SJCRH30 (cell line): ENCODE measurements around the gene TPSG1. TPM values are rescaled to one million over a fixed set of nuclear protein-coding genes. Genes with fewer than 3 reads are reported as not detected.

ENCODE experiments used
- DNase-seq, 2 experiments: peaks; one replicate each; pipeline ENCODE4 v3.0.0-alpha.2; 2015 to 2020
- H3K27ac ChIP-seq: fragments of 250-450 bp; sonication (Bioruptor Pico); 2 replicates; pipeline ENCODE4 v1.5.1; 2020; ENCODE audit warnings: mild to moderate bottlenecking, moderate library complexity
- H3K27me3 ChIP-seq: fragments of 250-450 bp; sonication (Bioruptor Pico); 2 replicates; pipeline ENCODE4 v1.5.1; 2020; ENCODE audit warnings: mild to moderate bottlenecking, moderate library complexity
- H3K36me3 ChIP-seq: fragments of 250-450 bp; sonication (Bioruptor Pico); 2 replicates; pipeline ENCODE4 v1.5.1; 2020; ENCODE audit warnings: mild to moderate bottlenecking, moderate library complexity
- H3K4me1 ChIP-seq: fragments of 250-450 bp; sonication (Bioruptor Pico); 2 replicates; pipeline ENCODE4 v1.5.1; 2020; ENCODE audit warnings: mild to moderate bottlenecking, moderate library complexity
- H3K4me3 ChIP-seq: fragments of 250-450 bp; sonication (Bioruptor Pico); 2 replicates; pipeline ENCODE4 v1.5.1; 2020; ENCODE audit warnings: mild to moderate bottlenecking, moderate library complexity
- H3K9me3 ChIP-seq: fragments of 250-450 bp; sonication (Bioruptor Pico); replicated peaks from 2 replicates; pipeline ENCODE4 v1.5.1; 2020; ENCODE audit warnings: mild to moderate bottlenecking, moderate library complexity
- total RNA-seq: library from RNA; depleted of rRNA; stranded (reverse); fragments of >200 nt; shearing (Covaris generic); gene quantifications from 2 replicates; pipeline ENCODE4 v1.2.3, GENCODE V29; 2014

TPSG1 gene
- total RNA-seq, 1 experiment from 2014 or later: not detected

DNA sequence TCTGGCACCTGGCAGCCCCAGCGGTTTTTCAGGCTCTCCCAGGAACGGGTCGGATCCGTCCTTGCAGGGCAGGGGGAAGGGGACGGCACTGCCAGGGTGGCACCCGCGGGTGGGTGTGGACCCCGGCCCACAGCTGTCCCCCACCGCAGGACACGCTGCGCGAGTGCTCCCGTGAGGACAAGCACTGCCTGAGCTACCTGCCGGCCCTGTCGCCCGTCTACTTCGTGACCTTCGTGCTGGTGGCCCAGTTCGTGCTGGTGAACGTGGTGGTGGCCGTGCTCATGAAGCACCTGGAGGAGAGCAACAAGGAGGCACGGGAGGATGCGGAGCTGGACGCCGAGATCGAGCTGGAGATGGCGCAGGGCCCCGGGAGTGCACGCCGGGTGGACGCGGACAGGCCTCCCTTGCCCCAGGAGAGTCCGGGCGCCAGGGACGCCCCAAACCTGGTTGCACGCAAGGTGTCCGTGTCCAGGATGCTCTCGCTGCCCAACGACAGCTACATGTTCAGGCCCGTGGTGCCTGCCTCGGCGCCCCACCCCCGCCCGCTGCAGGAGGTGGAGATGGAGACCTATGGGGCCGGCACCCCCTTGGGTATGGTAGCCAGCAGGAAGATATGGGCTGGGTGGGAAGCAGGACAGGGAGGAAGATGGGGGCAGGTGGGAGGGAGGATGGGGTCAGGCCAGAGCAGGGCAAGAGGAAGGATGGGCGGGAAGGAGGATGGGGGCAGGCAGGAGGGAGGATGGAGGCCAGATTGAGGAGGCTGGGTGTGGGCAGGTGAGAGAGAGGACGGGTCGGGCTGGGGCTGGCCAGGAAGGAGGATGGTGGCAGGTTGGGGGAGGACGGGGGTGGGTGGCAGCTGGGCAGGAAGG is 6.8 kb downstream of the TPSG1 start:
- H3K27ac ChIP-seq: no peak overlapping the region
- H3K27me3 ChIP-seq: peaks cover 14% of the 10 kb centered on the region
- H3K4me3 ChIP-seq: no peak overlapping the region
- no peaks in the 10 kb centered on the region for H3K36me3 ChIP-seq
- no peaks in the 10 kb centered on the region for H3K9me3 ChIP-seq
- no peak for DNase-seq
- H3K4me1 ChIP-seq: no peaks in the 10 kb centered on the region

- H3K4me1 ChIP-seq: no peaks in the 10 kb centered on the region
- H3K9me3 ChIP-seq: no peaks in the 10 kb centered on the region
- peaks cover 14% of the 10 kb centered on the region for H3K27me3 ChIP-seq
- DNase-seq: no peak
- H3K27ac ChIP-seq: no peak overlapping the region
- no peak overlapping the region for H3K4me3 ChIP-seq
- H3K36me3 ChIP-seq: no peaks in the 10 kb centered on the region
Measured at GRCh38 chr16:1217526-1217925, 7.5 kb downstream of the TPSG1 start.

GRCh38 chr16:1216681-1217400 is 8.2 kb downstream of the TPSG1 start:
- DNase-seq: no peak
- H3K4me1 ChIP-seq: no peaks in the 10 kb centered on the region
- no peaks in the 10 kb centered on the region for H3K36me3 ChIP-seq
- no peak overlapping the region for H3K27ac ChIP-seq
- H3K27me3 ChIP-seq: peaks cover 9% of the 10 kb centered on the region; the same call in 1 of the 2 replicates
- H3K9me3 ChIP-seq: no peaks in the 10 kb centered on the region
- no peak overlapping the region for H3K4me3 ChIP-seq

DNA sequence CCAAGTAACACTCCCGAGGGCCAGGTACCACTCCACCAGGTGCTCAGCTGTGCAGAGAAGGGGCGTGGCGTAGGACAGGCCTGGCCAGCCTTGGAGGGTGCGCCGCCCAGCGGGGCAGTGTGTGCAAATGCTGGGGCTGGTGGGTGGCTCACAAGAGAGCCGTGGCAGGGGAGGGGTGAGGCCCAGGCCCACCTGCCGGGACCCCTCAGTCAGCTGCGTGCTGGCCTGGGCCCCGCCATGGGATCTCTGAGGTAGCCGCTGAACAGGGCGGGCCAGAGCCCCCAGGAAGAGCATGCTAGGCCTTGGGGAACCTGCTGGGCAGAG is 8.8 kb downstream of the TPSG1 start:
- DNase-seq: no peak
- Histone ChIP-seq H3K9me3 (no peaks in the 10 kb centered on the region), H3K27ac (no peak overlapping the region), H3K27me3 (peaks cover 9% of the 10 kb centered on the region; the same call in 1 of the 2 replicates), H3K36me3 (no peaks in the 10 kb centered on the region), H3K4me3 (no peak overlapping the region), H3K4me1 (no peaks in the 10 kb centered on the region)

DNA sequence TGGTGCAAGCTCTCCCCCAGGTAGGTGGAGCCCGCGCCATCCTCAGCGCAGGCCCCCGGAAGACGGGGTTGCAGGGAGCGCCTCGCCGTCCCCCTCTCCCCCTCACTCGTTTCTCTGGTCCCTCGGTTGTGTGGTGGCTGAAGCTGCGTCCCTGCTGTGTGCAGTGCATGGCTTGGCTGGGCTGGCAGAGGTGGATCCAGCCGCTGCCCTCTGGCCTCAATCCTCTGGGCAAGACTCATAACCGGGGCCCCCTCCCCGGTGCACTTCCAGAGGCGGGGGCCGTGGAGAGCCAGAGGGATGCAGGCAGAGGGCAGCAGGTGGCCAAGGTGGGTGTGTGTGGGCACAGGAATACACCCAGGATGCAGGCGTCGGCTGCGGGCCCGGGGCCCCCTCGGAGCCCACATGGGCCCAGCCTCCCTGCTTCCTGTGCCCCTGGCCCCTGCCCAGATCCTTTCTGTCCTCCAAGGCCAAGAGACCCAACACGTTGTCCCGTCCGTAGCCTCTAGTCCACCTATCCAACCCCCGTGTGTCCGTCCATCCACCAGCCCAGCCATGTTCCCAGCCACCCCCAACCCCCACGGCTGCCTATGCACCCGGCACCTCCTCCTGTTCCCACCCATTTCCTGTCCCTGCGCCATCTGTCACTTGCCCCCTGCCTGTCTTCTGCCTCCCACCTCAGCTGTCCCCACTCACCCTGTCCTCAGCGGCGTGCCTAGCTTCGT is 9.3 kb downstream of the TPSG1 start:
- H3K9me3 ChIP-seq: no peaks in the 10 kb centered on the region
- no peak overlapping the region for H3K4me3 ChIP-seq
- no peak overlapping the region for H3K27ac ChIP-seq
- H3K4me1 ChIP-seq: no peaks in the 10 kb centered on the region
- H3K27me3 ChIP-seq: peaks cover 9% of the 10 kb centered on the region; the same call in 1 of the 2 replicates
- H3K36me3 ChIP-seq: no peaks in the 10 kb centered on the region
- DNase-seq: no peak

DNA sequence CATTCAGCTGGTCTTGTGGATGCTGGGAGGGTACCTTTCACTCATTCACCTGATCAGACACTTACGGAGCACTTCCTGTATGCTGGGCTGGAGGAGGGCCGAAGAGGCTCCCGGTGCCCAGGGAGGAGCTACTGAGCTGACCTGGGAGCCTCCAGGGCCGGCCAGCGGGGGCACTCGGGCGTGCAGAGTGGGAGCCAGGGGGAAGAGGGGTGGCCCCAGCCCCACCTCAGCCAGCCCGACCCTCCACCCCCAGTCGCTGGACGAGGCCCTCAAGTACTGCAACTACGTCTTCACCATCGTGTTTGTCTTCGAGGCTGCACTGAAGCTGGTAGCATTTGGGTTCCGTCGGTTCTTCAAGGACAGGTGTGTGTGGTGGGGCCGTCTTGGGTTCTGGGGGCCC is 10.3 kb downstream of the TPSG1 start:
- Histone ChIP-seq H3K9me3 (no peaks in the 10 kb centered on the region), H3K4me3 (no peak overlapping the region)
- no peak for DNase-seq

DNA sequence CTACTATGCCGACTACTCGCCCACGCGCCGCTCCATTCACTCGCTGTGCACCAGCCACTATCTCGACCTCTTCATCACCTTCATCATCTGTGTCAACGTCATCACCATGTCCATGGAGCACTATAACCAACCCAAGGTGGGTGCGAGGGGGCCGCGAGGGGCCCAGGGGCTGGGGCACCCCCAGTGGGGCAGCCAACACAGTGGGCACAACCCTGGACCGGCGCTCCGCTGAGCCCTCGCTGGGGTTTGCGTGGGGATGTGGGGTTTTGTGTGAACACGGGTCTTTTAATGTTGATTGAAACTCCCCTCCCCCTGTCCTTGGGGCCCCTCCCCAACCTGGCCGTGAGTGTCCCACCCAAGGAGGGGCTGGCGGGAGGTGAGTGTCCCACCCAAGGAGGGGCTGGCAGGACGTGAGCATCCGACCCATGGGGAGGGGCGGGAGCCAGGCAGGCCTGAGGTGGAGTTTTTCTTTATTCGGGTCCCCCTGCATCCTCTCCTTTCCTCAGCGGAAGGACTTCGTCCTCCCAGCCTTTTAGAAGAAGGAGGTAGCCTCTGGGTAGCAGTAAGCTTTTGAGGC is 11.2 kb downstream of the TPSG1 start:
- Histone ChIP-seq H3K27me3 (no peaks in the 10 kb centered on the region; the same call in 1 of the 2 replicates), H3K9me3 (no peaks in the 10 kb centered on the region), H3K4me1 (no peaks in the 10 kb centered on the region), H3K27ac (no peak overlapping the region), H3K36me3 (no peaks in the 10 kb centered on the region), H3K4me3 (no peak overlapping the region)
- no peak for DNase-seq

More for the DNA sequence above, 10.3 kb downstream of the TPSG1 start:
- no peak overlapping the region for H3K27ac ChIP-seq
- no peaks in the 10 kb centered on the region for H3K36me3 ChIP-seq
- H3K27me3 ChIP-seq: peaks cover 8% of the 10 kb centered on the region; the same call in 1 of the 2 replicates
- no peaks in the 10 kb centered on the region for H3K4me1 ChIP-seq

DNA sequence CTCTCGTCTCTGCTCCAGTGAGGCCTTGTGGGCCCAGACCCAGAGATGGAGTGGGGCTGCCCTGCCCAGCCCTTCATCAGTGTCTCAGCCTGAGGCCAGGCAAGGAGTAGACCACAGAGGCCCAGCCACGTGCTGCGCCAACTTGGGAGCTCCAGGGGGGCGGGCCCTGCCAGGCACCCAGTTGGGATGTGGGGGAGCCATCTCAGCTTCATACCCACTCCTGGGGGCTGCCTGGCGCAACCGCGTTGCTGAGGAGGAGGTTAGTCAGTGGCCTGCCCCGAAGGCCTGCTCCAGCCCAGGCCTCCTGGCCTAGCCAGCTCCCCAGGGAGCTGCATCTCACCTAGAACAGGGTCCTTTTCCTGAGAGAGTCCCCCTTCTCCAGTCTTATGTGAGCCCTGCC is 11.8 kb downstream of the TPSG1 start:
- H3K36me3 ChIP-seq: no peaks in the 10 kb centered on the region
- no peaks in the 10 kb centered on the region for H3K9me3 ChIP-seq
- no peaks in the 10 kb centered on the region for H3K4me1 ChIP-seq
- no peak overlapping the region for H3K4me3 ChIP-seq
- no peaks in the 10 kb centered on the region for H3K27me3 ChIP-seq
- no peak overlapping the region for H3K27ac ChIP-seq
- no peak for DNase-seq

- DNase-seq: no peak
- no peaks in the 10 kb centered on the region for H3K27me3 ChIP-seq
- H3K4me3 ChIP-seq: no peak overlapping the region
- no peaks in the 10 kb centered on the region for H3K9me3 ChIP-seq
- H3K27ac ChIP-seq: no peak overlapping the region
- H3K4me1 ChIP-seq: no peaks in the 10 kb centered on the region
- H3K36me3 ChIP-seq: no peaks in the 10 kb centered on the region
Measured at GRCh38 chr16:1212616-1213194, 12.4 kb downstream of the TPSG1 start.

GRCh38 chr16:1211451-1212268 is 13.4 kb downstream of the TPSG1 start:
- H3K27ac ChIP-seq: no peak overlapping the region
- no peak overlapping the region for H3K4me3 ChIP-seq
- no peak for DNase-seq
- H3K36me3 ChIP-seq: no peaks in the 10 kb centered on the region
- no peaks in the 10 kb centered on the region for H3K4me1 ChIP-seq
- no peaks in the 10 kb centered on the region for H3K27me3 ChIP-seq
- no peaks in the 10 kb centered on the region for H3K9me3 ChIP-seq

DNA sequence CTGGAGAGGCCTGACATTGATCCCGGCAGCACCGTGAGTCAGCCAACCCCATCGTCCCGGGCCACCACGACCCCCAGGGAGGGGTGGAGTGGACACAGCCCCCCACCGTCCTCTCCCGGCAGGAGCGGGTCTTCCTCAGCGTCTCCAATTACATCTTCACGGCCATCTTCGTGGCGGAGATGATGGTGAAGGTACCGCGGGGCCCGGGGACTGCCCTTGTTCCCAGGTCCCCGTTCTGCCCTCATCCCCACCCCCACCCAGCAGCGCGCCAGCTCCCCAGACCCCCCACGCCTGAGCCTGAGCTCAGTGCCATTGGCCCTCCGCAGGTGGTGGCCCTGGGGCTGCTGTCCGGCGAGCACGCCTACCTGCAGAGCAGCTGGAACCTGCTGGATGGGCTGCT is 14.6 kb downstream of the TPSG1 start:
- Histone ChIP-seq H3K27me3 (peaks cover 5% of the 10 kb centered on the region; the same call in 1 of the 2 replicates), H3K27ac (no peak overlapping the region), H3K4me1 (no peaks in the 10 kb centered on the region), H3K4me3 (no peak overlapping the region), H3K36me3 (no peaks in the 10 kb centered on the region), H3K9me3 (no peaks in the 10 kb centered on the region)
- no peak for DNase-seq

- no peaks in the 10 kb centered on the region for H3K4me1 ChIP-seq
- no peak for DNase-seq
- peaks cover 9% of the 10 kb centered on the region; the same call in 1 of the 2 replicates for H3K27me3 ChIP-seq
- H3K36me3 ChIP-seq: no peaks in the 10 kb centered on the region
- no peak overlapping the region for H3K4me3 ChIP-seq
- H3K27ac ChIP-seq: no peak overlapping the region
- no peaks in the 10 kb centered on the region for H3K9me3 ChIP-seq
Measured at GRCh38 chr16:1209081-1209480, 16.0 kb downstream of the TPSG1 start.

DNA sequence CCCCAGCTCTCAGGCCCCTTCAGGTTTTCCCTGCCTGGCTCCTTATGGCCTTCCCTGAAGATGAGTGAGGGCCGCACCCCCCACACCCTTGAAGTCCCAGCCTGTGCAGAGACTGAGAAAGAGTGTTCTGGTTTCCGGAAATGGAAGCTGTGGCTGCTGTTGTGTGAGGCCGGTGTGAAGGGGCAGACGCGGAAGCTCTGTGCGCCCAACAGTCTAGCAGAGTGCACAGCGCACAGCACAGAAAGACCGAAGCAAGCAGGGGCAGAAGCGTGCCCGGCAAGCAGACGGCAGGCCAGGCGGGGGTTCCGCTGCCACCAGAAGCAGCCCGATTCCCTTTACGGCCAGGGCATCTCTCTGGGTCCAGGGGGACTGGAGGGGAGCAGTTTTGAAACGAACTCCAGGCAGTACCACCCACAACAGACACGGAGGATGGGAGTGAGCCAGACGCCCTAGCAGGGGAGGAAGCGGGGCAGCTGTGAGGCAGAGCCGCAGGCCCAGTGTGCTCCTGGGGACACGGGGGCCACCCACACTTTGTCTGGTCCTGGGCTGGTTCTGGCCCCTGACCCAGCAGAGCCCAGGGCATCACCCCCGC is 16.7 kb downstream of the TPSG1 start:
- Histone ChIP-seq H3K36me3 (no peaks in the 10 kb centered on the region), H3K4me3 (no peak overlapping the region), H3K27me3 (peaks cover 9% of the 10 kb centered on the region; the same call in 1 of the 2 replicates), H3K9me3 (no peaks in the 10 kb centered on the region), H3K27ac (no peak overlapping the region), H3K4me1 (no peaks in the 10 kb centered on the region)
- DNase-seq: no peak
